WTC11 (cell line): ENCODE data around the gene ASCC3. TPM values are rescaled to one million over a fixed set of nuclear protein-coding genes. Genes with fewer than 3 reads are reported as not detected.
A peak's percentile ranks its signal among the peaks of the same experiment; 100 is the strongest.

Experiments used
- ATAC-seq: fragments of 200-7000 bp; cut with Tn5 transposase; 2 replicates; pipeline ENCODE4 v1.10.0; 2021; ENCODE audit warnings: mild to moderate bottlenecking, moderate library complexity
- CTCF ChIA-PET: fragments of 300-600 bp; sonication (Branson Sonifier 250); formaldehyde crosslinking; loops from one replicate; lab custom pipeline; 2021; ENCODE audit warnings: antibody characterized with exemption; lab: Charles Lee
- POLR2A ChIA-PET: fragments of 350-600 bp; sonication (Branson Sonifier 250); formaldehyde crosslinking; loops from one replicate; lab custom pipeline; 2021; ENCODE audit warnings: antibody characterized with exemption; lab: Charles Lee
- DNase-seq: peaks from one replicate; pipeline ENCODE4 v3.0.0; 2021; ENCODE audit warnings: low spot score
- H3K27ac Mint-ChIP-seq: 2 replicates; pipeline ENCODE4 v1.8.0; 2021; ENCODE audit warnings: mixed read lengths
- H3K27me3 Mint-ChIP-seq: 2 replicates; pipeline ENCODE4 v1.8.0; 2021; ENCODE audit warnings: low read depth, mild to moderate bottlenecking, moderate library complexity, mixed read lengths
- H3K36me3 Mint-ChIP-seq: 2 replicates; pipeline ENCODE4 v1.8.0; 2021; ENCODE audit warnings: mixed read lengths
- H3K4me1 Mint-ChIP-seq: 2 replicates; pipeline ENCODE4 v1.8.0; 2022; ENCODE audit warnings: mixed read lengths
- H3K4me3 Mint-ChIP-seq: 2 replicates; pipeline ENCODE4 v1.8.0; 2021; ENCODE audit warnings: mild to moderate bottlenecking, moderate library complexity, mixed read lengths
- H3K9me3 Mint-ChIP-seq: 2 replicates; pipeline ENCODE4 v1.8.0; 2021; ENCODE audit warnings: mixed read lengths
- ARID4B ChIP-seq: sonication (generic); formaldehyde crosslinking; IDR thresholded peaks from 2 replicates; pipeline ENCODE4 v1.8.0; 2023; ENCODE audit warnings: missing genetic modification reagents, mild to moderate bottlenecking, borderline replicate concordance
- ATF1 ChIP-seq: sonication (generic); formaldehyde crosslinking; IDR thresholded peaks from 2 replicates; pipeline ENCODE4 v1.8.1; 2023; ENCODE audit warnings: mild to moderate bottlenecking, moderate library complexity, missing genetic modification reagents
- E2F5 ChIP-seq: sonication (generic); formaldehyde crosslinking; IDR thresholded peaks from 2 replicates; pipeline ENCODE4 v1.8.1; 2022; ENCODE audit warnings: mild to moderate bottlenecking, moderate library complexity, missing genetic modification reagents
- ESRRA ChIP-seq: sonication (generic); formaldehyde crosslinking; IDR thresholded peaks from 2 replicates; pipeline ENCODE4 v1.8.1; 2022; ENCODE audit warnings: mild to moderate bottlenecking, missing genetic modification reagents, borderline replicate concordance
- FOXJ3 ChIP-seq: sonication (generic); formaldehyde crosslinking; IDR thresholded peaks from 2 replicates; pipeline ENCODE4 v1.9.0; 2021; ENCODE audit warnings: missing genetic modification reagents, mild to moderate bottlenecking, borderline replicate concordance
- FOXK1 ChIP-seq: sonication (generic); formaldehyde crosslinking; IDR thresholded peaks from 2 replicates; pipeline ENCODE4 v1.8.0; 2022; ENCODE audit warnings: mild to moderate bottlenecking, moderate library complexity, missing genetic modification reagents
- IRF2 ChIP-seq: sonication (generic); formaldehyde crosslinking; IDR thresholded peaks from 2 replicates; pipeline ENCODE4 v1.8.0; 2022; ENCODE audit warnings: low read depth, missing genetic modification reagents, borderline replicate concordance
- KAT7 ChIP-seq: sonication (generic); formaldehyde crosslinking; IDR thresholded peaks from 2 replicates; pipeline ENCODE4 v1.8.1; 2023; ENCODE audit warnings: missing genetic modification reagents, mild to moderate bottlenecking, borderline replicate concordance
- MLX ChIP-seq: sonication (generic); formaldehyde crosslinking; IDR thresholded peaks from 2 replicates; pipeline ENCODE4 v1.8.1; 2023; ENCODE audit warnings: mild to moderate bottlenecking, missing genetic modification reagents, moderate library complexity
- NFE2L1 ChIP-seq: sonication (generic); formaldehyde crosslinking; IDR thresholded peaks from 2 replicates; pipeline ENCODE4 v1.8.1; 2023; ENCODE audit warnings: missing genetic modification reagents
- OVOL2 ChIP-seq: fragments of 250-450 bp; sonication (Bioruptor Pico); IDR thresholded peaks from 2 replicates; pipeline ENCODE4 v1.9.0; 2021; ENCODE audit warnings: mild to moderate bottlenecking, borderline replicate concordance
- PREB ChIP-seq: sonication (generic); formaldehyde crosslinking; IDR thresholded peaks from 2 replicates; pipeline ENCODE4 v1.8.1; 2022; ENCODE audit warnings: mild to moderate bottlenecking, missing genetic modification reagents, moderate library complexity, borderline replicate concordance
- RORB ChIP-seq: fragments of 250-450 bp; sonication (Bioruptor Pico); IDR thresholded peaks from 2 replicates; pipeline ENCODE4 v1.9.0; 2021; ENCODE audit warnings: mild to moderate bottlenecking
- SMAD3 ChIP-seq: sonication (generic); formaldehyde crosslinking; IDR thresholded peaks from 2 replicates; pipeline ENCODE4 v1.8.0; 2022; ENCODE audit warnings: missing genetic modification reagents, mild to moderate bottlenecking, borderline replicate concordance
- SOX15 ChIP-seq: fragments of 250-450 bp; sonication (Bioruptor Pico); IDR thresholded peaks from 2 replicates; pipeline ENCODE4 v1.9.0; 2021; ENCODE audit warnings: mild to moderate bottlenecking
- TEAD4 ChIP-seq: sonication (generic); formaldehyde crosslinking; IDR thresholded peaks from 2 replicates; pipeline ENCODE4 v1.8.0; 2022; ENCODE audit warnings: mild to moderate bottlenecking, missing genetic modification reagents
- ZBTB21 ChIP-seq: sonication (generic); formaldehyde crosslinking; IDR thresholded peaks from 2 replicates; pipeline ENCODE4 v1.8.1; 2023; ENCODE audit warnings: mild to moderate bottlenecking, missing genetic modification reagents, borderline replicate concordance
- ZSCAN18 ChIP-seq: fragments of 250-450 bp; sonication (Bioruptor Pico); IDR thresholded peaks from 2 replicates; pipeline ENCODE4 v2.1.2; 2022; ENCODE audit warnings: mild to moderate bottlenecking, moderate library complexity
- total RNA-seq: library from RNA; stranded (reverse); gene quantifications from 3 replicates; pipeline ENCODE4 v1.2.3, GENCODE V29; 2021

The ASCC3 gene
- total RNA-seq, 1 experiment from 2014 or later: 80.7 TPM

- TF ChIP-seq ZSCAN18 (CRISPR knock-in tag) (no peak), TEAD4 (no peak), NFE2L1 (CRISPR knock-in tag) (no peak), SOX15 (CRISPR knock-in tag) (no peak), ATF1 (CRISPR knock-in tag) (no peak)
These were observed 195.4 kb downstream of the ASCC3 start (continued) for GRCh38 chr6:100685747-100686146.

GRCh38 chr6:100680163-100680562 lies 201.0 kb downstream of the ASCC3 start:
- ChIA-PET POLR2A (no interaction called here), CTCF (interaction anchor here (0.6 kb wide), 1 partner anchor 543 kb away, joined by 7 read pairs; no protein-coding TSS in a partner anchor)
- Mint-ChIP-seq H3K27me3 (no peaks in the 10 kb centered on the region), H3K9me3 (no peaks in the 10 kb centered on the region), H3K4me1 (peaks cover 2% of the 10 kb centered on the region; the same call in 1 of the 2 replicates), H3K27ac (no peak overlapping the region), H3K36me3 (no peaks in the 10 kb centered on the region), H3K4me3 (no peak overlapping the region)
- DNase-seq (no peak), ATAC-seq (peak; percentile 36; the same call in 1 of the 2 replicates)
- no peak for TF ChIP-seq ESRRA (CRISPR knock-in tag)
- TF ChIP-seq E2F5: no peak

GRCh38 chr6:100678027-100678426 lies 203.1 kb downstream of the ASCC3 start:
- TF ChIP-seq OVOL2 (CRISPR knock-in tag) (no peak), IRF2 (CRISPR knock-in tag) (no peak), ZBTB21 (CRISPR knock-in tag) (no peak), PREB (no peak), FOXJ3 (CRISPR knock-in tag) (no peak), FOXK1 (no peak), SMAD3 (no peak), KAT7 (no peak)
- Mint-ChIP-seq H3K36me3 (no peaks in the 10 kb centered on the region), H3K4me3 (no peak overlapping the region), H3K27me3 (no peaks in the 10 kb centered on the region), H3K9me3 (no peaks in the 10 kb centered on the region), H3K27ac (no peak overlapping the region), H3K4me1 (peaks cover 17% of the 10 kb centered on the region)
- DNase-seq: no peak
- no peak for ATAC-seq
- ChIA-PET CTCF (no interaction called here), POLR2A (no interaction called here)

GRCh38 chr6:100677240-100677639 lies 203.9 kb downstream of the ASCC3 start:
- no peak for DNase-seq
- no peak overlapping the region for H3K4me3 Mint-ChIP-seq
- no peak overlapping the region for H3K27ac Mint-ChIP-seq
- no peaks in the 10 kb centered on the region for H3K27me3 Mint-ChIP-seq
- no peaks in the 10 kb centered on the region for H3K36me3 Mint-ChIP-seq
- no peak for ATAC-seq
- CTCF ChIA-PET: no interaction called here
- peaks cover 19% of the 10 kb centered on the region for H3K4me1 Mint-ChIP-seq
- no peak for TF ChIP-seq MLX (CRISPR knock-in tag)
- no peak for TF ChIP-seq ARID4B (CRISPR knock-in tag)
- TF ChIP-seq NFE2L1 (CRISPR knock-in tag): no peak
- TF ChIP-seq RORB (CRISPR knock-in tag): no peak
- no peaks in the 10 kb centered on the region for H3K9me3 Mint-ChIP-seq
- POLR2A ChIA-PET: no interaction called here
